Right hindlimb (tissue), 1 donor: Measurements from ENCODE around the gene PCOLCE2.
"Not testable (repeated sequence)": the region's sequence is repeated elsewhere in the genome, so short reads cannot be mapped to it uniquely, and the experiment has no call there.

Experiments
- DNase-seq: peaks from one replicate; pipeline ENCODE4 v3.0.0-alpha.2; 2018

Gene PCOLCE2

DNA sequence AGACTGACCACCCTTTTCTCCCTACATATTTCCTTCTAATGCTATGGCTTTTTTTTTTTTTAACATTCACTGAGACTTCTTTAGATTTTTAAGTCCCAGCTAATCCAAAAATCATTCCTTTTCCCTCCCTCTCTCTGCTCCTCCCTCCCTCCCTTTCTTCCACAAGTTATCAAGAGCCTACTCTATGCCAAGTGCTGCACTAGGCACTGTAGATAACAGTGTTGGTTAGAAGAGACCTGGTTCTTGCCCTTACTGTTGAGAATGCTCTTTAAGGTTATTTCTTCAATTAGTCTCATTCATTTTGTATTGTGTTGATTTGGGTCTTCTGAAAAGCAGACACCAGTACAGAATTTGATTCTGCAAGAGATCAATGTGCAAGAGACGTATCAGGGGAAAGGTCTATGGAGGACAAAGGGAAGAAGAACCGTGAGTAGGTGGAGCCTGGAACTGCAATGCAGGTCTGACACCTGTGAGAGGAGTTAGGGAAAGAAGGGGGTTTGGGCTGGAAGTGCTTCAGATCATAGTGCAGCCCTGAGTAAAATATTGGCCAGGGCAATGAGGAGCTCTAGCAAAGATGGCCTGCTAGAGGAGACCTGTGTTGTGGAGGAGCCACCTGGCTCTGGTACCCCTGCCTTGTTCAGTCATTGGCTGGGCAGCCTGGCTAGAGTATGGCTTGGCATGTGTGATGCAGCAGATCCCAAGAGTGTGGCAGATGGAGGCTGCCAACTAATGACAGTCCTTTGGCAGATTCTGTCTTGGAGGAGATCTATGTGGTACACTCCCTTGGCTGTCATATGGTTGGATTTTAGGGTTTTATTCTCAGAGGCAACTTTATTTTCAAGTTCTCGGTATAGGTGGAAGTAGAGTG, 9.7 kb upstream of the PCOLCE2 start:
- no peak for DNase-seq

DNA sequence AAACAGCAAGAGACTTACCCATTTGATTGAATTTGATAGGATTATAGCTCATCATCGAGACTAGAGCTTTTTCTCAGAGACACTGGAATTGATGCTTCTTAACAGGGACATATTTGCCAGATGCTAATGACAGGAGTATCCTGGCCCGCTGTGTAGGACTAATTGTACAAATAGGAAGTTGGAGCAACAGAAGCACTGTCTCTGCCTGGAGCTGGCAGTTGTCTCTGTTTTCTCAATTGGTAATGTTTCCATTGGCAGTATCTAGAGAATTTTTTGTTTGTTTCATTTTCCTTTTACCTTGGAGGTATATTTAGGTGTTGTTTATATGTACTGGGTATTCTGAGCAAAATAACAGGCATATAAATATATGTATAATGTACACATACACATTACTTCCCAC, 8.9 kb upstream of the PCOLCE2 start:
- DNase-seq: no peak

DNA sequence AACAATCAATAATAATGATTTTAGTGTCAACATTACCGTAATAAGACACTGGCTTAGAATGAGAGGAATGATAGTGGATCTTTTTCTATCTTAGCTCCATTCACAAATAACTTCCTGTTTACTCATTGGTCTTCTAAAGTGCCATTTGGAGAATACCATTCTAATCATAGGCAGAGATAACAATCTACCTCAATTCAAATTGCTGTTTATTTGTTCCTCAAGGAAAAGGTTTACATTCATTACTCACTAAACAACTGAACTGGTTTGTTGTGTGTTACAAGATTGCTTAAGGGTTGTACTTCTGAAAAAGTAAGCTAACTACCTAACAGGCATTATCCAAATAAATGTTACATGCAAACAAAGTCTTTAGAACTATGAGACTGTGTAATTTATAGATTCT, 8.1 kb upstream of the PCOLCE2 start:
- no peak for DNase-seq

DNA sequence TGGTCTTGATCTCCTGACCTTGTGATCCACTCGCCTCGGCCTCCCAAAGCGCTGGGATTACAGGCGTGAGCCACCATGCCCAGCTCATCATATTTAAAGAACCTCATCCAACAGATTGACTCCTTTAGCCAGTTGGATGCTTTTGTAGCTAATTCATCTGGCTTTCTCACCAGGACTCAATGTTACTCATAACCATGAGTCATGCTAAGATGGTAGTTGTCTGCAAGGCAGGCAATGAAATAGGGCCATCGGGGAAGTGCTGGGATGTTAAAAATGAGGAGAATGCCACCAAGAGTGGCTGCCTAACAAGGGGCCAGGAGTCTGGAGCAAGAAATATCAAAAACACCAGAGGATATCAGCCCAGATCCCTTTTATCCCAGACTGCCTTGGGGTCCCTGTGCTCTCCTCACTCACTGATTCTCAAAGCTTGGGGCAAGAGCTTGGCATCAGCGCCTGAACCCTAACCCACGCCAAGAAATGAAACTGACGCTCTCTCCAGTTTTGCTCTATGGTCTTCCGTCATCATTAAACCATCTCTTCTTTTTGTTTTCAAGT, 7.4 kb upstream of the PCOLCE2 start:
- no peak for DNase-seq

DNA sequence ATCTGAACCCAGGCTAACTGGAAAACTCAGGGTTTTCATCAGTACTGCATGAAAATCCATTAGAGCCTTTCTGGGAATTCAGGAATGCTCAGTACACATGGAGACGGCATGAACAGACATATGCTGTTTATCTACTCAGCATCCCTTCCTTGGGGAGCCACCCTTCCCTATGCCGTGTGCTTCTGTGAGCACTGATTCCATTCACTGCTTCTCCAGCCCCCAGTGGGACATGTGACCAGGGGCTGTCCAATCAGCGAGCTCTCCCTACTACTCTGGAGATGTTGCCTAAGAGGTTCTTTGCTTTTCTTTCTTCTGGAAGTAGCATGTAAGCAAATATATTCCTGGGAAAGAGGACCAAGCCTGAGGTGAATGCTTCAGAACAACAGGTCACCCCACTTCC, 5.6 kb upstream of the PCOLCE2 start:
- DNase-seq: no peak

DNA sequence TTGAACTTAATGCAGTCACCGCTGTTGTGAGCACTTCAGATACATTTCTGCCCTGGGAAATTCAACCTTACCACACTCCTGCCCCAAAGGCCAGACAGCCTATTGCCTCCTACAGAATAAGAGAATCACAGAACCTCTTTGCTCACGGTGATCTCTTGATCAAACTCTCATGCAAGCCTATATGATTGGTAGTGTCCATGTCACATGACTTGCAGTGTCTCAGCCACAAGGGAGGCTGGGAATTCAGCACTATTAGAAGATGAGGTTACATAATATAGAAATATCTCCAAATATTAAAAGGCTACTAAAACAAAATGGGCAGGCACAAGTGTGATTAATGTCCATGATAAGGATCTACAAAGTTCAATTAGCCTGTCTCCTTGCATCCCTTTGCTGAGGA, 3.8 kb upstream of the PCOLCE2 start:
- no peak for DNase-seq

DNA sequence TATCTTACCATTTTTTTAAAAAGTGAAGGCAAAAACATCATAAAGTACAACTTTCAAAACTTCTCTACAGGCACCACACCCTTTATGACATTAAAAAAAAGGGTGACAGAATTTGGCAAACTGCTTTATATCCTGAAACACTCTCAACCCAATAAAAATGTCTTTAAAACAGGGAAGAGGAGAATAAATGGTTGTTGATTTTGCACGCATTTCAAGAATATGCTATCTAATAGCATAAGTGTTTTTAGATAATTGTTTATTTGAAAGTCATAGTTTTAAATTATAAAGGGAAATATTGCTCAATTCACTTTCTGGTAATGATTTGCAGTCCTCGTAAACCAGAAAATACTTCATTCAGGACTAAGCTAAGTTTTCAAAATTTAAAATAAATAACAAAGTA, 1.7 kb upstream of the PCOLCE2 start:
- no peak for DNase-seq

DNA sequence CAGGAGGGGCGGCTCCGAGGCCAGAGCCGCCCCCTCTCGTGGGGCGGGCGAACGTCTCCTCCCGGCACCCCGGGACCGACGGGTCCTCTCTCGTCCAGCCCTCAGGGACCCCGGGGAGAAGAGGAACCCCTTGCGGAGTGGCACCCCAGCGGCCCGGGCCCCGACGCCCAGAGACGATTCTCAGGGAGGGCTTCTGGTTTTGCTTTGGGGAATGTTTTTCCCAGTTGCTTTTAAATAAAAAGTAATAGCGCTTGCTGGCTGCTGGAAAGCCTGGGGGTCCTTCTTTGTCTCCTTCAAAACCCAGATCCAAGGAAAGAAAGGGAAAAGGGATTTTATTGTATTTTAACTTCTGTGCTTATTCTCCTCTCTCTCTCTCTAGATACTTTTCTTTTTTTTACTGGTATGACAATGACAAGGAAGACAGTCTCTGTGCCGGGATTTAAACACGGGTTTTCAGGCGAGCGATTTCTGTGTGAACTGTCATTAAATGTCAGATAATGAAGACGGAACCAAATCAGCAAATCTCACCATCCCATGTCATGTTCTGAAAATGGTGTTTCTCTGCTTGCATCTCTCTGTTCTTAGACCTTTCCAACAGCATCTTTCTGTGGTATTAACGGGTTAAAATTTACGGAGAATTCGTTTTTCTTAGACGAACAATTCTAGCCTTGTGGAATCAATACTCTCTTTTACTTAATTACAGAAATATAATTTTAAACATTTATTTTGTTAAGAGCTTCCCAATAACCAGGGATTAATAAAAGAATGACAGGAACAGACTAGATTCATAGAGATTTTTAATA, 530 bp upstream of the PCOLCE2 start:
- no peak for DNase-seq

DNA sequence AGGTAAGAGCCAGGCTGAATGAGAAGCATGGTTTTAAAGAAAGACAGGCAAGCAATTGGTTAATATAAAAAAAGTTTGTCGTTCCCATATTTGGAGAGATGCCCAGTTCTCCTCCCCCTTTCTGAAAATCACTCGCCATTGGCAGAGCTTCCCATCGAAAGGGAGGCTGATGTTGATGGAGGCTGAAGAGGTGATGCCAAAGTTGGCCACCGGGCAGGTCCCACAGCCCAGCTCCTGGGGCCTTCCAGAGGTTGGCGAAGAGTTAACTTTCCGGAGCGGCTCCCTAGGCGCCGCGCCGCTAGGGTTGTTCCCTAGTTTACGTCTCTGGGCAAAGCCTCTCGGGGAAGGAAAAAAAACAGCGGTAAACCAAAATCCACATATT, 793 bp downstream of the PCOLCE2 start:
- DNase-seq: peak; percentile 48

DNA sequence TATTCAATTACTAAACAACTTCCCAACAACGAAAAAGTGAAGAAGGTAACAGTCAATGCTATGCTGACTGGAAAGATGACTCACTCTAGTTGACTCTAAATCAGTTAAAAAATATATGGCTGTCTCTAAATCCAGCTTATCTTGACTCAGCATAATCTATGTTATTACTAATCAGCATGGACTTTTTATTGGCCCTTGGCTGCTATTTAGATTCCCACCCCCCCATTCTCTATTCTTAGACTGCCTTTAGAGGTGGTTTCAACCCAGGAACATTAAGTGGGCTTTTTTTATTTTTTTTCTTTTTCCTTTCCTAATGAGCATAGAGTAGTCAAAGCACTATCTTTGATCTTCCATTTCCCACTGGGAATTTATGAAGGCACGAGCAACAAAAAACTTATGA, 1.9 kb downstream of the PCOLCE2 start:
- DNase-seq: no peak

DNA sequence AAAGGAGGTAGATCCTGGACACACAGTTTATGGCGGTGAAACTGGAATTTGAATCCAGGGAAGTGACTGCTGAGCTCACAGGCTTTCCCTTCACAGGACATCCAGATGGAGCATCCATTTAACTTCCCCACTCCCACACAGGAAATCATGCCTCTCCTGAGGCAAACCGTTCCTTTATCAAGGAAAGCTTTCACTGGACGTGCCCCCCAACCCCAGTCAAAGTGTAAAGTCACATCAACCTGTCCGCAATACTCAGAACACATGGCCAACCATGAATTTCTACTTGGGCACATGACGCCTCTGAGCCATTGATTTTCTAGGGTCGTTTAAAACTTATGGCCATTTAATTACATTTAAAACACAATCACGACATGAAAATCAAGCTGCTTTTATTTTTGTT, 2.9 kb downstream of the PCOLCE2 start:
- no peak for DNase-seq

DNA sequence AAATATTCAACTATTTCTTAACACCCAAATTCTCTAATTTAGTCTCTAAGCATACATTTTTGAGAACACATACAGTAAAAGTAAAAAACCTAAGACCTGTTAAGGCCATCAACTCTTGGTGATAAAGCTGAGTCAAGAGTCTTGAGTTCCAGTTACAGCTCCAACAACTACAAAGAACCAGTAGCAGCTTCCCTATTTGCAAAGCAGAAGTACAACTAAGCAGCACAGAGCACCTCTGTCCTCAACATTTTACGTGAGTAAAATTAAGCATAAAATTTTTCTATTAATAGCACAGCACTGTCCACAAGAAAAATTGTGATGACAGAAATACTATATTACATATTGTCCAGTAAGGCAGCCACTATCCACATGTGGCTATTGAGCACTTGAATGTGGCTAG, 4.4 kb downstream of the PCOLCE2 start:
- DNase-seq: no peak

DNA sequence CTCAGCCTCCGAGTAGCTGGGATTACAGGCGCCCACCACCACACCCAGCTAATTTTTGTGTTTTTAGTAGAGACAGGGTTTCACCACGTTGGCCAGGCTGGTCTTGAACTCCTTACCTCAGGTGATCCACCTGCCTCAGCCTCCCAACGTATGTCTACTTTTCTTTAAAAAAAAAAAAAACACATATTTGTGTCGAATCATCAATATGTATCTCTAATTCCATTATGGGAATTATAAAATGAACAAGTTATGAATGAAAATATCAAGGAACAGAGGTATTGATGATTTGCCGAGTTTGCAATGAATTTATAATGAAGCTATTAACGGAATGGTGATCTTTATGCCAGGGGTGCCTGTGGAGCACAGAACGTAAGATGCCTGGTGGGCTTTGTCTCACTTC, 5.3 kb downstream of the PCOLCE2 start:
- DNase-seq: not testable (repeated sequence)

DNA sequence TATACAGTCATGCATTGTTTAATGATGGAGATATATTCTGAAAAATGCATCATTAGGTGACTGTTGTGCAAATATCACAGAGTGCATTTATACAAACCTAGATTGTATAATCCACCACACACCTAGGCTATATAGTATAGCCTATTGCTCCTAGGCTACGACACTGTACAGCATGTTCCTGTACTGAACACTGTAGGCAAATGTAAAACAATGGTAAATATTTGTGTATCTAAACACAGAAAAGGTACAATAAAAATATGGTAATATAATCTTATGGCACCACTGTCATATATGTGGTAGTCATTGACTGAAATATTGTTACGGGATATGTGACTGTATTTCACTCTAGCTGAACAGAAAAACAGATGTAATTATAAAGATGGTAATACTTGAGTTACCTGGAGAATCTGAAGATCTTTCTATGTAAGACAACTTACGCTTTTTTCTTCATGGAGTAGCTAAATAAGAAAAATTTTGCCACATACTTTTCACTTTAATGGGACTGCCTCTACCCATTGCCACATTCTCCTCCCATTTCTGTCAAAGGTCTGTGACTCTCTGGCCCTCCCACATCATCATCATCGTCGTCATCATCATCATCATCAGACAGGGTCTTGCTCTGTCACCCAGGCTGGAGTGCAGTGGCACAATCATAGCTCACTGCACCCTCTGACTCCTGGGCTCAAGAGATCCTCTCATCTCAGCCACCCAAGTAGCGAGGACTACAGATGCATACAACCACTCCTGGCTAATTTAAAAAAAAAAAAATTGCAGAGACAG, 7.2 kb downstream of the PCOLCE2 start:
- DNase-seq: no peak

DNA sequence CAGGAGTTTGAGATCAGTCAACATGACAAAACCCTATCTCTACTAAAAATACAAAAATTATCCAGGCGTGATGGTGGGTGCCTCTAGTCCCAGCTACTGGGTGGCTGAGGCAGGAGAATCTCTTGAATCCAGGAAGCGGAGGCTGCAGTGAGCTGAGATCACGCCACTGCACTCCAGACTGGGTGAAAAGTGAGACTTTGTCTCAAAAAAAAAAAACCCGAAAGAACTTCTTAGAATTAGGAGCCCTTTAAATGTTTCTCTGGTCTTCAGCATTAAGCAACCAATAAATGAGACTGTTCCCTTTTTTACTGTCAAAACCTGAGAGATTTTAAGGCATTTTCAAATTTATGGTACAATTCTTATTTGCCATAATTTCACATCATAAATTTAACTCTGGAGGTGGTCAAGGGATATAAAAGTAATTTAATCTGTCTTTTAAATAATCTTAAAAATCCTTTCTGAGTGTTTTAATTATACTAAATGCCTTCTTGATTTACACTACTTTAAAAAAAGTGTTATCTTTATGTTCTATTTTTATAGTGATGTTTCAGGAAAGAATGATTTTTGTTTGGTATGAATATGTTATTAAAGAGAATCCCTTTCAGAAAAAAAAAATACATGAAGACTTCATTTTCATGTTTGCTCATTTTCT, 10.1 kb downstream of the PCOLCE2 start:
- DNase-seq: no peak

DNA sequence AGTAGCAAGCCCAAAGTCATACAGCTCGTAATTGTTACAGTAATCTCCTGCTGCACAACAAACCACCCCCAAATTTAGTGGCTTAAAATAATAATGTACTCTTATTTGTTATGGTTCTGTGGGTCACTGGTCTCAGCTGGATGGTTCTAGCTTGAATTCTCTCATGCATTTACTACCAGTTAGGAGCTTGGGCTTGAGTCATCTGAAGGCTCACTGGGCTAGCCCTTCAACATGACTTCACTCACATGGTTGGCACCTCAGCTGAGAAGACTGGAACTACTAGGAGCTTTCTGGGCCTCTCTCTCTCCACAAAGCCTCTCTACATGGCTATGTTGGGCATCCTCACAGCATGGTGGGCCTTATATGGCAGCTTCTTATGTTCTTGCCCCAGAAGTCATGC, 12.5 kb downstream of the PCOLCE2 start:
- DNase-seq: no peak

DNA sequence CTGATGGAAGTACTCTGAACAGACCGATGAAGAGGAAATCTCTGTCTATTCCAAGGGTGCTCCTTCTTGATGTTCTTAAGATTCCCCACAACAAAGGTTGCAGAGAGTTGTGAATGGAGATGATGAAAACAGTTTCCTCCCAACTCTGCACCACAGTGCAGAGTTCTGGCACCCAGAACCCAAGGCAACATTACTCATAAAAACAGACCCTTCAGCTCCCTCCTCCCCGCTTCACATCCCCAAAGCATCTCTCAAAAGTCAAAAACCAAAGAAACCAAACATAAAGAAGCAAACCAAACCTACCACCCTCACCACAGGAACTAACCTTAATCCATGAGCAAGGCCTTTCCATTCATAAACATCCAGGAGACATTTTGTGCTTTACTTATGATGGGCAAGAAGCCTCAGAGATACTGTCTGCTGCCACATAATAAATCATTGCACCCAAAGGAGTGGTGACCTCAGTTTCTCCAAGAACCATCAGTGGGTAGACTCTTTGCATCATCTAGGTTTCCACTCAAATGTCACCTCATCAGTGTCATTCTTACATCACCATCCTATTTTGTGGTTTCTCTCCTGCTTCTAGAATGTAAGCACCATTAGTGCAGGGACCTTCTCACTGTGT, 13.2 kb downstream of the PCOLCE2 start:
- no peak for DNase-seq

DNA sequence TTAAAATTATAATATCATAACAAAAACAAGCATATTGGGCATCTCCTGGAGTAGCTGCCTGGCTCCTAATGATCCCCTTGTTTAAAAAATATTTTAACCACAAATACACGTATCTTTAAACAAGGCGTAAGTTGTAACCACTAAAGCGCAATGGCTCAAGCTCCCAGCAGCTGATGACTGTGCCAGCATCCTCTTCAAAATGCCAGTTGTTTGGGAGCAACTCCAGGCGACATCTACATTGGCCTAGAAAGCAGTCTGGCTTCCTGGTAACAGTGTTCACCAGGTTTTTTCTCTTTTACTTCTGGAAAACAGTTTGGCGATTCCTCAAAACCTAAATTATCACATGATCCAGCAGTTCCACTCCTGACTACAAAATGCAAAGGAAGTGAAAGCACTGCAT, 13.8 kb downstream of the PCOLCE2 start:
- no peak for DNase-seq

DNA sequence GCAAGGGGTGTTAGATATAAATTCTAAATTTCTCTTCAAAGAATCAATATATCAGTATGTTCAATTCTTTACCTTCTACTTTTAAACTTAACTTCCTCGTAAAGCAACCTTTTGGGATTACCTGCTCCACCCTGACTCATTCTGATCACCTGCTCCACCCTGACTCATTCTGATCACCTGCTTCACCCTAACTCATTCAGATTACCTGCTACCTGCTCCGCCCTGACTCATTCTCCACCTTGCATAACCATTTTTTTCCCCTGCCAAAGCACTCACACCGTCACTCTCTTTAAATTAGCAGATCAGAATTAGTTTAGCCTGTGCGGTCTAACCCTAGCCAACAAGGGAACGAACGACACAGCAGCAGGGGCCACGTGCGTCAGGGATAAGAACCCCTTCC, 20.5 kb downstream of the PCOLCE2 start:
- not testable (repeated sequence) for DNase-seq

DNA sequence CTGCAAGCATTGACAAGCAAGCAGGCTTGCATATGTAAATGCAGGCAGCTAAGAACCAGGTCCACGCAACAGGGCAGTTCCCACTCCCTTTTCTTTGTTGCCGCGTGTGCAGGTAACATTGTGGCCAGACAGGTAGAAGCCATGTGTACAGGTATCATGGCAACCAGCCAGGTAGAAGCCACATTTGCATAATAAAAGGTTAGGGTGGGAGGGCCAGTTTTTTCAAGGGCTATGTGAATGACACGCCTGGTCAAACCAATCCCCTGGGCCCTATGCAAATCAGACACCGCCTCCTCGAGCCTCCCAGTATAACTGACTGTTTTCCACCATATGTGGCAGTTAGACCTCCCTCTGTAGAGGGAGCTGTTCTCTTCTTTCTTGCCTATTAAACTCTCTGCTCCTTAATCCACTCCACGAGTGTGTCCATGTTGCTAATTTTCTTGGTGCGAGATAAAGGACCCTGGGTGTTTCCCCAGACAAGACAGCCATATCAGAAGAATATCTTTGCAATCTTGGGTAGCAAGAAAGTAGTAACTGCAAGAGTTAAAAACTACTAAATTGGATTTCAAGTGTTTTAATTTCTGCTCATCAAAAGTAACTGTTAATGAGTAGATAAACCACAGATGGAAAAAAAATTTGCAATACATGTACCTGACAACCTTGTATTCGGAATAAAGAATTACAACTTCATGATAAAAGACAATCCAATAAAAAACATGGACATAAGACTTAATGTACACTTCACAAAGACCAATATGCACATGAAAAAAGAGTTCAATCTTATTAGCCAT, 21.8 kb downstream of the PCOLCE2 start:
- DNase-seq: no peak
